GM12874 (cell line): ENCODE measurements around the gene RNF149.

Experiments used
- TF ChIP-seq, protein P1 (sequence below): IDR thresholded peaks from 2 replicates; pipeline ENCODE4 v1.5.1; 2011; ENCODE audit warnings: low read depth, mild to moderate bottlenecking, control low read depth, low read length, moderate library complexity; ENCODE audit not compliant: insufficient read depth

The RNF149 gene

DNA sequence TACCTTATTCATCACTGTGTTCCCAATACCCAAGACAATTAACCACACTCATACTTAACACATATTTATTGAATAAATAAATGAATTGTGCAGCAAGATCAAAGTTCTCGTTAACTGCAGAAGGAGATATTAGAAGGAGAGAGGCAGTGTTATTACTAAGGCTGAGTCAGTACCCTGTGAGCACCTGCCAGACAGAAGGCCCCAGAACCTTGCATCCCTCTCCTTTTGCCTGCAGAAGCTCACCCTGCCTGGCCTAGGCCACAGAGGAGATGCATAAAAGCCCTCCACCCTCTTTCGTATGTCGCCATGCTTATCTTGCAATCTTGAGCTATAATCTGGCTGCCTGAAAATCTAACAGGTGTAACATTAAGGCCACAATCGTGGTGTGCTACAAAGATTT, 20.5 kb upstream of the RNF149 start:
- TF ChIP-seq, protein P1, sequence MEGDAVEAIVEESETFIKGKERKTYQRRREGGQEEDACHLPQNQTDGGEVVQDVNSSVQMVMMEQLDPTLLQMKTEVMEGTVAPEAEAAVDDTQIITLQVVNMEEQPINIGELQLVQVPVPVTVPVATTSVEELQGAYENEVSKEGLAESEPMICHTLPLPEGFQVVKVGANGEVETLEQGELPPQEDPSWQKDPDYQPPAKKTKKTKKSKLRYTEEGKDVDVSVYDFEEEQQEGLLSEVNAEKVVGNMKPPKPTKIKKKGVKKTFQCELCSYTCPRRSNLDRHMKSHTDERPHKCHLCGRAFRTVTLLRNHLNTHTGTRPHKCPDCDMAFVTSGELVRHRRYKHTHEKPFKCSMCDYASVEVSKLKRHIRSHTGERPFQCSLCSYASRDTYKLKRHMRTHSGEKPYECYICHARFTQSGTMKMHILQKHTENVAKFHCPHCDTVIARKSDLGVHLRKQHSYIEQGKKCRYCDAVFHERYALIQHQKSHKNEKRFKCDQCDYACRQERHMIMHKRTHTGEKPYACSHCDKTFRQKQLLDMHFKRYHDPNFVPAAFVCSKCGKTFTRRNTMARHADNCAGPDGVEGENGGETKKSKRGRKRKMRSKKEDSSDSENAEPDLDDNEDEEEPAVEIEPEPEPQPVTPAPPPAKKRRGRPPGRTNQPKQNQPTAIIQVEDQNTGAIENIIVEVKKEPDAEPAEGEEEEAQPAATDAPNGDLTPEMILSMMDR: no peak

DNA sequence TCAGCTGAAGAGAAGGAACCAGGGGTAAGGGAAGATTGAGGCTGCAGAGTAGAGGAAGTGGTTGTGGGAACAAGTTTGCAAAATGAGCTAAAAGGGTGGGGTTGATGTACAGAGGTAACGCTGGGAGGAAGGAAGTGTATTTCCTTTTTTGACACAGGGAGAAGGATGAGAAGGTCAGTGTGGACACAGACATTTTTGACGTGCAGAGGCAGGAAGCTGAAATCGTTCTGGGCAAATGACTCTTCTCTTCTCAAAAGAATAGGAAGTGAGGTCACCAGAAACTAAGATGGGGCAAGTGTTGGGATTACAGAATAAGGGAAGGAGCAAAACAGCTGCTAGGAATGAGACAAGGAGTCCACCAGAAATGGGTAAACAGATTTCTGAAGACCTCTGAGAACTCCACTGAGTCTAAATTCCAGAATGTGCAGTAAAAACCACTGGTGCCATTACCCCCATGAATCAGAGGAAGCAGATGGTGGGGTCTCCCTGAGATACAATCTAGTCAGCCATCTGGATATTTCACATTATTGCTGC, 20.0 kb upstream of the RNF149 start:
- TF ChIP-seq, protein P1: no peak

DNA sequence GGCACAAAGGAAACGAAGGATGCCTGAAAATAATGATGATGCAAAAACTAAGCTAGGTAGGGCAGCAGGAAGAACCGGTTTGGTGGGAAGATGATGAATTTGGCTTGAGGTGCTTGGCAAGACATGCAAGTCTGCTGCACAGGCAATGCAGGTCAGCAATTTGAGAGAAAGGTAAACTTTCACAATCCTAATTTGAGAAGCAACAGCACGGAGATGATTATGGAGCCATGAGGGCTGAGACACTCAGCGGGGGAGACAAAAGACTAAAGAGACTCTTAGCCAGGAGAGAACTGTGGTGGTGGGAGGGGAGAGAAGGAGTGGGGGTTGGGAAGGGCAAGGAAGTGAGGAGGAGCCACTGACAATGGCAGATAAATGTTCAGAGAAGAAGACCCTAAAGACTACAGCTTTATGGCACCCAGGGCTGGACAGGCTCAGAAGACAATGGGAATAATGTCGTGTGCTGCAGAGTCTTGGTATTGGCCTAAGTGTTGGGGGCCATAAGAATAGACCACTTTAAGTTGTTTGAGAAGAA, 19.4 kb upstream of the RNF149 start:
- TF ChIP-seq, protein P1: no peak

DNA sequence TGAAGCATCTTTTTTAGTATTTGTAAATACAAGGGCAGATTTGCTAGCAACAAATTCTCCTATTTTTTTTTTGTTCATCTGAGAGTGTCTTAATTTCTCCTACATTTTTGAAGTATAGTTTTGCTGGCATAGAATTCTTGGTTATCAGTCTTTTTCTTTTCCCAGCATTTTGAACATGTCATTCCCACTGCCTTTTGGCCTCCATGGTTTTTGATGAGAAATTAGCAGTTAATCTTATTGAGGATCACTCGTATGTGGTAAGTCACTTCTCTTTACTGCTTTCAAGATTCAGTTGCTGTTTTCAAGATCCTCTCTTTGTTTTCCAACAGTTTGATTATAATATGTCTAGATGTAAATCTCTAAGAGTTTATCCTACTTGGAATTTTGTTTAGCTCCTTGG, 16.9 kb upstream of the RNF149 start:
- TF ChIP-seq, protein P1: no peak

DNA sequence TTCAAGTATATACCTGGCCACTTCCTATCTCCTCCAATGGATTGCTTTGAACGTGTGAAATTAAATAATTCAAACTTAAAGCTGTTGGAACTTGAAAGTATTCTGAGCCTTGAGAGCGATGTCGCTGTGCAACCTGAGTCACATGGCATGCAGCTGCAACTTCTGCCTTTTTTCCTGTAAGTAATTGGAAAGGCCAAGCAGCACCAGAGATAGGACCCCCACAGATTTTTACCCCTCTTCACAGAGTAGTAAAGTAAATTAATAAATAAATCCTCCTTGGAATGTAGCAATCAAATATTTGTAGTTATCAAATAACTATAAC, 3.2 kb upstream of the RNF149 start:
- TF ChIP-seq, protein P1: no peak

DNA sequence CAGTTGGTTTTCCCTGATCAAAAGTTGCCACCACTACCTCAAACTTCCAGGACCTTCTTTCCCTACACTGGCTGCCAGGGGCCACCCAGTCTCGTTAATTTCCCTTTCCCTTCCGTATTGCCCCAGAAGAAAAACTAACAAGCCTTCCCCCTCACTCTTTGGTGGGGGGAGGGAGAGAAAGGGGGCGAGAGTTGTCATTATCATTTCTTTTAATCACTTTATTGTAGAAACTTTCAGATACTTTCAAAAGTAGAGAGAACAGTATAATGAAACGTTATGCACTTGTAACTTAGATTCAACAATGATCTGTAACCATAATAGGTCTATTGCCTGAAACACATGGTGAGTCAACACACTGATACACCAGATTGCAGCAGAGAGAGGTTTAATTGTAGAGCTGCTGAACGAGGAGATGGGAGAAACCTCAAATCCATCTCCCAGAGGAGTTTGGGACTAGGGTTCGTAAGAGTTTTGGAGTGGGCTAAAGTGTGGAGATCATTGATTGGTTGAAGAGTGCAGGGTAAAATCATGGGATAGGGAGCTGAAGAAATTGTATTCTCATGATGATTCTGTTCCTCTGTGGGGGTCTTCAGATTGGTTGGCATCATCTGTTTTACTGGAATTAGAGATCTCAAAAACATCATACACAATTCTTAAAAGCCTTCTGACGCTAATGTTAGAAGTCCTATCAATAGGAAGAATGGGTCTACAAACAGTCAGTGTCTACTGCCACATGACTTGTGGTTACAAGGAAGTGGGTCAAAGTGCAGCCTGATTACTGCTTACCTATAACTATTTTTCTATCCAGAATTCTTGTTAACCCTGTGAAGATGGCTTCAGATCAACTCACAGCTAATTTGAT, 2.6 kb upstream of the RNF149 start:
- TF ChIP-seq, protein P1: no peak

DNA sequence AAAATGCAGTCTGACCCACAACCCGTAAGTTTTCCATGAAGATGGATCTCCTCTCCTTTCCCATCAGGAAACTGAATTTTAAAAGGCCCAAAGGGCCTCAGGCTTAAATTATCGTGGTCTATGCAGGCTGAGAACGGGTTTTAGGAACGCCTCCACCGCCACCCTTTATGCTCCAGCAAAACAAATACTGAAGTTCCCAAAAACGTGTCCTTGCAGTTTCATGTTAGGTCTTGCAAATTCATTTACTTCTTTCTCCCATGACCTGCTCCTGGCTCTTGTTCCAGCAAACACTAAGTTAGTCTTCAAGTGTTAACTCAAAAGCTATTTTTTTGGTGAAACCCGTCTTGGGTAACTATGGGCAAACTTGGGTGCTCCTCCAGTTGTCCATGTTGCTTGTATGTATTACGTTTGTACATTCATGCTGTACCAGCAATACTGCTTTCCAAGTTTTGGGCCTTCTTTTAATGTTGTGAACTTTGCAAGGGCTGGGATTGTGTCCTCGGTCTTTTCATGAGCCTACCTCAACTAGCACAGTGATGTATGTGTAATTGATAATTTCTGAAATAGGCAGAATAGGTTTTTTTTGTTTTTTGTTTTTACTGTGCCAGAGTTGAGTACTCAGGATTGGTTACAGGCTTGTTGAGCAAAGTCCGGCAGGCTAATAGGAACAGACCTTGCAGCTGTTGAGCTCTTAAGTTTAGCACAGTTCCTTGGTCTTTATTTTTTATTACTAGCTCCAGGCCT, 1.8 kb upstream of the RNF149 start:
- TF ChIP-seq, protein P1: no peak
